GM12878 (cell line): ENCODE results near the gene INSL3. TPM values are rescaled to one million over a fixed set of nuclear protein-coding genes. Genes with fewer than 3 reads are reported as not detected.

Experiments
- ATF7 ChIP-seq: fragments of 450-650 bp; IDR thresholded peaks from 2 replicates; pipeline ENCODE4 v1.6.1; 2016; ENCODE audit warnings: low read depth, mild to moderate bottlenecking
- GATAD2B ChIP-seq: fragments of 450-650 bp; conservative IDR thresholded peaks from 2 replicates; pipeline ENCODE4 v1.6.1; 2017; ENCODE audit warnings: low read depth, mild to moderate bottlenecking, moderate library complexity
- HDAC6 ChIP-seq: fragments of 200-600 bp; sonication (generic); IDR thresholded peaks from one replicate; pipeline ENCODE4 v1.8.0; 2017; ENCODE audit warnings: antibody characterized with exemption; ENCODE audit not compliant: unreplicated experiment
- JUNB ChIP-seq: IDR thresholded peaks from 2 replicates; pipeline ENCODE4 v1.6.1; 2016; ENCODE audit warnings: antibody characterized with exemption, mild to moderate bottlenecking
- NR2F1 ChIP-seq: fragments of 450-650 bp; conservative IDR thresholded peaks from 2 replicates; pipeline ENCODE4 v1.6.1; 2017; ENCODE audit warnings: mild to moderate bottlenecking
- SIN3A ChIP-seq: IDR thresholded peaks from 2 replicates; pipeline ENCODE4 v1.6.1; 2012; ENCODE audit warnings: low read depth, low read length, improper control_type of control experiment
- SKIL ChIP-seq: fragments of 450-650 bp; IDR thresholded peaks from 2 replicates; pipeline ENCODE4 v1.6.1; 2017; ENCODE audit warnings: mild to moderate bottlenecking, low read depth, inconsistent platforms; ENCODE audit not compliant: poor library complexity, severe bottlenecking
- SMARCA5 ChIP-seq: fragments of 450-650 bp; IDR thresholded peaks from 2 replicates; pipeline ENCODE4 v1.6.1; 2017; ENCODE audit warnings: mild to moderate bottlenecking
- SREBF2 ChIP-seq: IDR thresholded peaks from 2 replicates; pipeline ENCODE4 v1.6.1; 2012; ENCODE audit warnings: mild to moderate bottlenecking, low read length
- USF2 ChIP-seq: IDR thresholded peaks from 2 replicates; pipeline ENCODE4 v1.6.1; 2011; ENCODE audit warnings: low read depth, low read length, improper control_type of control experiment, borderline replicate concordance
- ZBTB4 ChIP-seq: fragments of 450-650 bp; formaldehyde crosslinking; IDR thresholded peaks from 2 replicates; pipeline ENCODE4 v1.4.0; 2022; ENCODE audit warnings: mild to moderate bottlenecking, moderate library complexity
- ZNF687 ChIP-seq: fragments of 450-650 bp; IDR thresholded peaks from 2 replicates; pipeline ENCODE4 v1.6.1; 2017; ENCODE audit warnings: mild to moderate bottlenecking, moderate library complexity
- ZSCAN29 ChIP-seq: fragments of 450-650 bp; IDR thresholded peaks from 2 replicates; pipeline ENCODE4 v1.6.1; 2017; ENCODE audit warnings: mild to moderate bottlenecking, moderate library complexity
- polyA plus RNA-seq, 11 experiments: library from polyadenylated mRNA; depleted of rRNA in 4 of 11; unstranded in 6 of 11; stranded (reverse) in 5 of 11; fragments of >200 nt; fragmentation: Nextera tagmentation in 4 of 11; fragmentation: Illumina TruSeq in 1 of 11; extraction: Ambion mirVana in 4 of 11; extraction: Trizol in 1 of 11; gene quantifications; 1 replicate in 1 of 11; 2 replicates in 10 of 11; pipeline versions ENCODE4 v1.2.1 to v1.2.3, GENCODE V29; 2011 to 2016; ENCODE audit warnings: inconsistent platforms in 2 of 11, missing spikeins in 2 of 11, low read depth in 1 of 11
- total RNA-seq, 4 experiments: library from RNA; depleted of rRNA in 3 of 4; stranded (reverse); fragments of >200 nt in 3 of 4; fragmentation: Illumina TruSeq in 1 of 4; extraction: Trizol in 1 of 4; gene quantifications; 2 replicates each; pipeline versions ENCODE4 v1.2.1 to v1.2.3, GENCODE V29; 2013 to 2021
- TF ChIP-seq, protein P1 (sequence below): fragments of 450-650 bp; IDR thresholded peaks from 2 replicates; pipeline ENCODE4 v1.6.1; 2017; ENCODE audit warnings: mild to moderate bottlenecking
- TF ChIP-seq, protein P2 (sequence below): IDR thresholded peaks from 2 replicates; pipeline ENCODE4 v1.6.1; 2011; ENCODE audit warnings: borderline replicate concordance, low read depth, mild to moderate bottlenecking, moderate library complexity, mixed read lengths, low read length; ENCODE audit not compliant: insufficient read depth; ENCODE audit errors: extremely low read length

Gene INSL3
- total and polyA plus RNA-seq, 10 of the 15 experiments (the other 5 are each of a cell fraction or from before 2014, with no cell fraction given) = 0.27 to 1.9 (median 0.70) TPM

DNA sequence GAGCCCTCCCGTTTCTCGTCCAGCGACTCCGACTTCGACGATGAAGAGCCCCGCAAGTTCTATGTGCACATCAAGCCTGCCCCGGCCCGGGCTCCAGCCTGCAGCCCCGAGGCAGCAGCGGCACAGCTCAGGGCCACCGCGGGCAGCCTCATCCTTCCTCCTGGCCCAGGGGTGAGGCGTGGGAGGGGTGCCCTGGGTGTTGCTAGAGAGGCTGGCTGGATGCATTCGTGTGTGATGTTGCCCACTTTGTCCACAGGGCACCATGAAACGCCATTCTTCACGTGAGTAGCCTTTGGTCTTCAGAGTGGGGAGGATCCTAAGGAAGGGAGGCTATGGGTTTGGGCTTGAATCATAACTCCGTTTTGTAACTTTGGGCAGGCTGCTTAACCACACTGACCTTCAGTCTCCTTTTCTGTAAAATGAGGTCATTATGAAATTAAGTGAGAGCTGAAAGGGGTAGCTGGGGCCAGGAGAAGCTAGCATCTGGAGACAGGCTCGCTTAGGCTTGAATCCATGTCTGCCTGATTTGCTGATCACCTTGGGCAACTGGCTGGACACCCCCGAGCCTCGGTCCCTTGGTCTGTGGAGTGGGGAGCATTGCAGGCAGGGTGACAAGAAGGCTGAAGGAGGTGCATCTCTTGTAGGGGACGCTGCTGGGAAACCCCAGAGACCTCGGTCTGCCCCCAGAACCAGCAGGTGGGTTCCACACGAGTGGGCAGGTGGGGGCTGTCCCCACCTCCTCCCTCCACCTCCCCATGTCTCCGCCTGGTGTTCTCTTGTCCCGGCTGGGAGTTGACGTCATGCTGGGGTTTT lies 45.1 kb downstream of the INSL3 start (continued):
- TF ChIP-seq ZBTB4 (no peak), SKIL (peak; percentile 97), GATAD2B (peak; percentile 86), SIN3A (no peak), USF2 (no peak), HDAC6 (no peak), ZNF687 (no peak), ZSCAN29 (no peak), NR2F1 (peak; percentile 98), ATF7 (peak; percentile 99), JUNB (peak; percentile 61), SREBF2 (no peak), SMARCA5 (no peak; the same call in 1 of the 2 replicates)
- TF ChIP-seq, protein P1, sequence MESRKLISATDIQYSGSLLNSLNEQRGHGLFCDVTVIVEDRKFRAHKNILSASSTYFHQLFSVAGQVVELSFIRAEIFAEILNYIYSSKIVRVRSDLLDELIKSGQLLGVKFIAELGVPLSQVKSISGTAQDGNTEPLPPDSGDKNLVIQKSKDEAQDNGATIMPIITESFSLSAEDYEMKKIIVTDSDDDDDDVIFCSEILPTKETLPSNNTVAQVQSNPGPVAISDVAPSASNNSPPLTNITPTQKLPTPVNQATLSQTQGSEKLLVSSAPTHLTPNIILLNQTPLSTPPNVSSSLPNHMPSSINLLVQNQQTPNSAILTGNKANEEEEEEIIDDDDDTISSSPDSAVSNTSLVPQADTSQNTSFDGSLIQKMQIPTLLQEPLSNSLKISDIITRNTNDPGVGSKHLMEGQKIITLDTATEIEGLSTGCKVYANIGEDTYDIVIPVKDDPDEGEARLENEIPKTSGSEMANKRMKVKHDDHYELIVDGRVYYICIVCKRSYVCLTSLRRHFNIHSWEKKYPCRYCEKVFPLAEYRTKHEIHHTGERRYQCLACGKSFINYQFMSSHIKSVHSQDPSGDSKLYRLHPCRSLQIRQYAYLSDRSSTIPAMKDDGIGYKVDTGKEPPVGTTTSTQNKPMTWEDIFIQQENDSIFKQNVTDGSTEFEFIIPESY = no peak
- TF ChIP-seq, protein P2, sequence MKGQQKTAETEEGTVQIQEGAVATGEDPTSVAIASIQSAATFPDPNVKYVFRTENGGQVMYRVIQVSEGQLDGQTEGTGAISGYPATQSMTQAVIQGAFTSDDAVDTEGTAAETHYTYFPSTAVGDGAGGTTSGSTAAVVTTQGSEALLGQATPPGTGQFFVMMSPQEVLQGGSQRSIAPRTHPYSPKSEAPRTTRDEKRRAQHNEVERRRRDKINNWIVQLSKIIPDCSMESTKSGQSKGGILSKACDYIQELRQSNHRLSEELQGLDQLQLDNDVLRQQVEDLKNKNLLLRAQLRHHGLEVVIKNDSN = no peak
